Activated CD8-positive, alpha-beta T cell treated with anti-CD3 and anti-CD28 coated beads for 36 hours (primary cell): ENCODE measurements around the gene MTM1. TPM values are rescaled to one million over a fixed set of nuclear protein-coding genes. Genes with fewer than 3 reads are reported as not detected.

Source experiments
- ATAC-seq: fragments of 200-7000 bp; cut with Tn5 transposase; one replicate; pipeline ENCODE4 v1.10.0; 2021; ENCODE audit warnings: mild to moderate bottlenecking, moderate library complexity
- CTCF ChIA-PET: fragments of 350-600 bp; sonication (Branson Sonifier 250); formaldehyde crosslinking; loops from one replicate; lab custom pipeline; 2021; ENCODE audit warnings: antibody characterized with exemption; lab: Charles Lee
- POLR2A ChIA-PET: fragments of 350-600 bp; sonication (Branson Sonifier 250); formaldehyde crosslinking; loops from one replicate; lab custom pipeline; 2021; ENCODE audit warnings: antibody characterized with exemption; lab: Charles Lee
- DNase-seq: peaks from one replicate; pipeline ENCODE4 v3.0.0-alpha.2; 2020
- H3K27ac Mint-ChIP-seq: one replicate; pipeline ENCODE4 v1.8.0; 2021; ENCODE audit warnings: mild to moderate bottlenecking, mixed read lengths
- H3K27me3 Mint-ChIP-seq: one replicate; pipeline ENCODE4 v1.8.0; 2021; ENCODE audit warnings: mixed read lengths
- H3K36me3 Mint-ChIP-seq: one replicate; pipeline ENCODE4 v1.8.0; 2021; ENCODE audit warnings: low read depth, mixed read lengths
- H3K4me1 Mint-ChIP-seq: one replicate; pipeline ENCODE4 v1.8.0; 2021; ENCODE audit warnings: low read depth, mixed read lengths
- H3K4me3 Mint-ChIP-seq: one replicate; pipeline ENCODE4 v1.8.0; 2021; ENCODE audit warnings: mild to moderate bottlenecking, moderate library complexity, mixed read lengths
- H3K9me3 Mint-ChIP-seq: one replicate; pipeline ENCODE4 v1.8.0; 2021; ENCODE audit warnings: mixed read lengths
- CTCF ChIP-seq: fragments of 200-600 bp; IDR thresholded peaks from one replicate; pipeline ENCODE4 v1.8.0; 2022; ENCODE audit warnings: antibody characterized with exemption, mild to moderate bottlenecking
- intact Hi-C: fragments of 100-400 bp; cut with micrococcal nuclease; formaldehyde crosslinking; loops from one replicate; pipeline ENCODE4 v1.10.0; 2022
- total RNA-seq, 2 experiments: library from RNA; stranded (reverse); gene quantifications; one replicate each; pipeline ENCODE4 v1.2.3, GENCODE V29; 2021

Gene MTM1
- total RNA-seq, 2 experiments from 2014 or later, result 9.6 to 11.6 TPM

- peak; percentile 85 for DNase-seq
- peak; percentile 49 for ATAC-seq
- H3K4me3 Mint-ChIP-seq, result peak overlapping the region; percentile 87
- no peaks in the 10 kb centered on the region for H3K9me3 Mint-ChIP-seq
- TF ChIP-seq CTCF, result no peak
- POLR2A ChIA-PET, result interaction anchor here (0.6 to 2.4 kb wide), 8 partner anchors 9 to 702 kb away, joined by 3 to 7 read pairs (median 4); no protein-coding TSS in a partner anchor
- intact Hi-C loops, result no loop called here
- no peaks in the 10 kb centered on the region for H3K27me3 Mint-ChIP-seq
- peaks cover 32% of the 10 kb centered on the region for H3K36me3 Mint-ChIP-seq
- CTCF ChIA-PET, result interaction anchor here (0.6 to 3.2 kb wide), 4 partner anchors 9 to 1042 kb away, joined by 3 to 8 read pairs (median 4); no protein-coding TSS in a partner anchor
- H3K27ac Mint-ChIP-seq, result peak overlapping the region; percentile 97
- peaks cover 60% of the 10 kb centered on the region for H3K4me1 Mint-ChIP-seq
These were observed 125.5 kb downstream of the MTM1 start for GRCh38 chrX:150693725-150694574.

- POLR2A ChIA-PET, result interaction anchor here (1.0 to 1.3 kb wide), 4 partner anchors 9 to 20 kb away, joined by 3 to 6 read pairs (median 4); no protein-coding TSS in a partner anchor
- peaks cover 29% of the 10 kb centered on the region for H3K36me3 Mint-ChIP-seq
- H3K9me3 Mint-ChIP-seq, result no peaks in the 10 kb centered on the region
- H3K27ac Mint-ChIP-seq, result peak overlapping the region; percentile 97
- ATAC-seq, result peak; percentile 41
- peak; percentile 62 for DNase-seq
- no peak for TF ChIP-seq CTCF
- H3K4me3 Mint-ChIP-seq, result peak overlapping the region; percentile 87
- no peaks in the 10 kb centered on the region for H3K27me3 Mint-ChIP-seq
- H3K4me1 Mint-ChIP-seq, result peaks cover 55% of the 10 kb centered on the region
- intact Hi-C loops, result no loop called here
- CTCF ChIA-PET, result interaction anchor here (1.3 to 3.2 kb wide), 3 partner anchors 8 to 755 kb away, joined by 3 to 8 read pairs (median 6); no protein-coding TSS in a partner anchor
These were observed 126.5 kb downstream of the MTM1 start for GRCh38 chrX:150694738-150695410.

GRCh38 chrX:150696331-150696730 is 127.9 kb downstream of the MTM1 start:
- POLR2A ChIA-PET, result no interaction called here
- CTCF ChIA-PET, result interaction anchor here (0.8 to 2.9 kb wide), 2 partner anchors 11 to 13 kb away, joined by 3 to 7 read pairs; no protein-coding TSS in a partner anchor
- TF ChIP-seq CTCF, result no peak

GRCh38 chrX:150696866-150697265 is 128.4 kb downstream of the MTM1 start:
- Mint-ChIP-seq H3K36me3 (peaks cover 28% of the 10 kb centered on the region), H3K9me3 (no peaks in the 10 kb centered on the region), H3K27ac (peak overlapping the region; percentile 97), H3K27me3 (no peaks in the 10 kb centered on the region), H3K4me1 (peaks cover 46% of the 10 kb centered on the region), H3K4me3 (peak overlapping the region; percentile 87)
- no peak for ATAC-seq
- ChIA-PET POLR2A (interaction anchor here (0.6 kb wide), 1 partner anchor 24 kb away, joined by 3 read pairs; no protein-coding TSS in a partner anchor), CTCF (interaction anchor here (2.3 to 2.9 kb wide), 2 partner anchors 13 to 19 kb away, joined by 7 to 9 read pairs; no protein-coding TSS in a partner anchor)
- TF ChIP-seq CTCF, result no peak
- DNase-seq, result peak; percentile 50
- intact Hi-C loops, result no loop called here

More at GRCh38 chrX:150696331-150696730, 127.9 kb downstream of the MTM1 start:
- no peaks in the 10 kb centered on the region for H3K9me3 Mint-ChIP-seq
- peak overlapping the region; percentile 97 for H3K27ac Mint-ChIP-seq
- intact Hi-C loops, result no loop called here
- peaks cover 25% of the 10 kb centered on the region for H3K36me3 Mint-ChIP-seq
- H3K27me3 Mint-ChIP-seq, result no peaks in the 10 kb centered on the region
- DNase-seq (peak; percentile 26), ATAC-seq (no peak)
- H3K4me1 Mint-ChIP-seq, result peaks cover 48% of the 10 kb centered on the region
- peak overlapping the region; percentile 87 for H3K4me3 Mint-ChIP-seq
